ENCODE data around the gene CHAMP1.

GRCh38 chr13:114338959-114339358, 24.7 kb downstream of the CHAMP1 start:
- TF ChIP-seq CTCF (IDR thresholded peaks at IDR 0.05) (no peak), SIN3A (IDR thresholded peaks at IDR 0.05; ENCODE audit: borderline replicate concordance, insufficient read depth, low read depth, low read length) (no peak), POLR2AphosphoS5 (IDR thresholded peaks at IDR 0.05; ENCODE audit: low read depth, low read length) (no peak)

Data from Panc1 (cell line).